Mesendoderm (in vitro differentiated cells): Measurements from ENCODE around the gene MAGED2.
A peak's percentile ranks its signal among the peaks of the same experiment; 100 is the strongest.

Experiments
- DNase-seq: peaks from one replicate; pipeline ENCODE4 v3.0.0; 2013
- H2AK5ac ChIP-seq: 2 replicates; pipeline ENCODE4 v1.6.1; 2013; ENCODE audit warnings: low read length, inconsistent platforms
- H2BK120ac ChIP-seq: 2 replicates; pipeline ENCODE4 v1.6.1; 2013; ENCODE audit warnings: low read depth, mild to moderate bottlenecking, low read length, moderate library complexity, mixed read lengths
- H2BK15ac ChIP-seq: replicated peaks from 2 replicates; pipeline ENCODE4 v1.6.1; 2013; ENCODE audit warnings: low read depth, mild to moderate bottlenecking, moderate library complexity
- H2BK5ac ChIP-seq: 2 replicates; pipeline ENCODE4 v1.6.1; 2013; ENCODE audit warnings: low read length, inconsistent platforms
- H3K18ac ChIP-seq: 2 replicates; pipeline ENCODE4 v1.6.1; 2013; ENCODE audit warnings: mild to moderate bottlenecking, low read length, mixed read lengths
- H3K23ac ChIP-seq: one replicate; pipeline ENCODE4 v1.6.1; 2013; ENCODE audit warnings: low read length
- H3K27ac ChIP-seq: 2 replicates; pipeline ENCODE4 v1.5.1; 2013; ENCODE audit warnings: low read depth, mild to moderate bottlenecking, inconsistent platforms, low read length, moderate library complexity
- H3K27me3 ChIP-seq: 2 replicates; pipeline ENCODE4 v1.6.1; 2013; ENCODE audit warnings: low read length, control low read depth, mild to moderate bottlenecking, inconsistent platforms; ENCODE audit not compliant: insufficient read depth, poor library complexity
- H3K36me3 ChIP-seq: 2 replicates; pipeline ENCODE4 v1.6.1; 2013; ENCODE audit warnings: low read length, inconsistent platforms; ENCODE audit not compliant: control insufficient read depth, insufficient read depth
- H3K4ac ChIP-seq: one replicate; pipeline ENCODE4 v1.6.1; 2013; ENCODE audit warnings: low read depth, mild to moderate bottlenecking, low read length, moderate library complexity
- H3K4me1 ChIP-seq: 2 replicates; pipeline ENCODE4 v1.6.1; 2013; ENCODE audit warnings: low read depth, low read length, inconsistent platforms; ENCODE audit not compliant: control insufficient read depth
- H3K4me2 ChIP-seq: 2 replicates; pipeline ENCODE4 v1.6.1; 2013; ENCODE audit warnings: low read length
- H3K4me3 ChIP-seq: 2 replicates; pipeline ENCODE4 v1.5.1; 2013; ENCODE audit warnings: mild to moderate bottlenecking, low read length
- H3K56ac ChIP-seq: one replicate; pipeline ENCODE4 v1.6.1; 2013; ENCODE audit warnings: low read length
- H3K79me1 ChIP-seq: 2 replicates; pipeline ENCODE4 v1.6.1; 2013; ENCODE audit warnings: low read length, inconsistent platforms
- H3K79me2 ChIP-seq: 2 replicates; pipeline ENCODE4 v1.6.1; 2013; ENCODE audit warnings: mild to moderate bottlenecking, low read length; ENCODE audit not compliant: control insufficient read depth, insufficient read depth
- H3K9ac ChIP-seq: 2 replicates; pipeline ENCODE4 v1.6.1; 2013; ENCODE audit warnings: low read length, inconsistent platforms
- H4K5ac ChIP-seq: one replicate; pipeline ENCODE4 v1.6.1; 2013; ENCODE audit warnings: low read length
- H4K8ac ChIP-seq: one replicate; pipeline ENCODE4 v1.6.1; 2013; ENCODE audit warnings: low read depth, mild to moderate bottlenecking, control low read depth, low read length, moderate library complexity
- WGBS: extraction: QIAGEN DNeasy Blood & Tissue Kit; methylation state at CpG from one replicate; pipeline ENCODE4 v1.1.7; 2013; ENCODE audit warnings: low lambda C conversion rate, missing lambda C conversion rate; ENCODE audit not compliant: insufficient coverage; ENCODE audit errors: extremely low coverage; 5-methylcytosine and 5-hydroxymethylcytosine counted together

The MAGED2 gene

GRCh38 chrX:54798137-54798536, 9.4 kb upstream of the MAGED2 start, which contains the start of gene ITIH6:
ITIH6 (minus strand) TSS chrX:54798255; CDS start chrX:54798210, 45 bp downstream.
- Histone ChIP-seq H3K4ac (no peak within 1 kb of the TSS), H3K4me1 (peaks cover 2% of the 10 kb centered on the region), H3K4me2 (no peak within 1 kb of the TSS), H4K5ac (no peak within 1 kb of the TSS), H2BK120ac (no peak within 1 kb of the TSS), H3K36me3 (no peaks in the 10 kb centered on the region), H2BK5ac (no peak within 1 kb of the TSS), H4K8ac (no peak within 1 kb of the TSS), H3K79me1 (no peaks in the 10 kb centered on the region), H3K79me2 (no peaks in the 10 kb centered on the region), H2AK5ac (no peak within 1 kb of the TSS), H3K27ac (no peak within 1 kb of the TSS), H2BK15ac (no peak within 1 kb of the TSS), H3K23ac (no peak within 1 kb of the TSS), H3K9ac (no peak within 1 kb of the TSS), H3K27me3 (no peaks in the 10 kb centered on the region), H3K56ac (no peak within 1 kb of the TSS), H3K18ac (no peak within 1 kb of the TSS), H3K4me3 (no peak within 1 kb of the TSS)
- no peak for DNase-seq
- no CpG with 5 or more reads among the region's 2 CpGs for WGBS

DNA sequence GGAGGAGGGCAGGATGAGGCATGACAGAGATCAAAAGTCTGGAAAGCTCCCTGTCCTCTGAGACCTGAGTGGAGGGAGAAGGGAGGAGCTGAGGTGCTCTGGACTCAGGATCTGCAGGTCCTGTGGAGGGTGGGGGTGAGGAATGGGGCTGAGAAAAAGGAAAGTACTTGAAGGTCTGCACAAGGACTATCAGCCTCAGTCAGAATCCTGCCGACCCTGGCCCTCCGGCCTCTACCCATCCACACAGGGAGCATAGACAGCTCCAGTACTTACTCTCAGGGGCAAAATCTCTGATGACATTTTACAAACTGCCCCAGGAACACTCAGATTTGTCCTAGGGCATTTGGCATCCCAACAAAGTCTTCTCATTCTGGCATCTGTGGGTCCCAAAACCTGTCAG, 8.5 kb upstream of the MAGED2 start:
- Histone ChIP-seq H3K27ac (no peak overlapping the region), H3K79me1 (no peaks in the 10 kb centered on the region), H4K5ac (no peak overlapping the region), H2BK120ac (no peak overlapping the region), H3K9ac (no peak overlapping the region), H3K36me3 (no peaks in the 10 kb centered on the region), H3K23ac (no peak overlapping the region), H2BK15ac (no peak overlapping the region), H4K8ac (no peak overlapping the region), H2AK5ac (no peak overlapping the region), H3K4me2 (no peak overlapping the region), H3K4me1 (peaks cover 2% of the 10 kb centered on the region), H3K4ac (no peak overlapping the region), H3K56ac (no peak overlapping the region), H3K79me2 (no peaks in the 10 kb centered on the region), H3K27me3 (no peaks in the 10 kb centered on the region), H3K4me3 (no peak overlapping the region), H3K18ac (no peak overlapping the region), H2BK5ac (no peak overlapping the region)
- no peak for DNase-seq
- WGBS: no CpG with 5 or more reads among the region's 2 CpGs

GRCh38 chrX:54808109-54808604, 612 bp downstream of the MAGED2 start:
- H3K79me2 ChIP-seq: peaks cover 15% of the 10 kb centered on the region
- H3K4me2 ChIP-seq: peak overlapping the region; percentile 73
- peak overlapping the region; percentile 94 for H3K9ac ChIP-seq
- peak overlapping the region; percentile 82 for H3K4me3 ChIP-seq
- H3K56ac ChIP-seq: peak overlapping the region; percentile 95
- H2AK5ac ChIP-seq: peak overlapping the region; percentile 65
- H4K8ac ChIP-seq: no peak overlapping the region
- H3K27me3 ChIP-seq: no peaks in the 10 kb centered on the region
- peak overlapping the region; percentile 85 for H3K4ac ChIP-seq
- no peak for DNase-seq
- H3K36me3 ChIP-seq: peaks cover 6% of the 10 kb centered on the region
- no peak overlapping the region for H4K5ac ChIP-seq
- H3K18ac ChIP-seq: peak overlapping the region; percentile 68
- H2BK15ac ChIP-seq: no peak overlapping the region
- peaks cover 4% of the 10 kb centered on the region for H3K79me1 ChIP-seq
- no peaks in the 10 kb centered on the region for H3K4me1 ChIP-seq
- H2BK5ac ChIP-seq: peak overlapping the region; percentile 90
- no peak overlapping the region for H3K23ac ChIP-seq
- WGBS: no CpG with 5 or more reads among the region's 23 CpGs
- no peak overlapping the region for H2BK120ac ChIP-seq
- H3K27ac ChIP-seq: peak overlapping the region; percentile 97

- H3K4ac ChIP-seq: peak overlapping the region; percentile 91
- no peak overlapping the region for H2BK120ac ChIP-seq
- H3K27ac ChIP-seq: peak overlapping the region; percentile 97
- no CpG with 5 or more reads among the region's 38 CpGs for WGBS
- no peak overlapping the region for H3K18ac ChIP-seq
- DNase-seq: peak; percentile 99
- H4K8ac ChIP-seq: no peak overlapping the region
- no peak overlapping the region for H4K5ac ChIP-seq
- H2BK5ac ChIP-seq: no peak overlapping the region
- H2AK5ac ChIP-seq: peak overlapping the region; percentile 18
- peak overlapping the region; percentile 95 for H3K56ac ChIP-seq
- no peak overlapping the region for H2BK15ac ChIP-seq
- H3K9ac ChIP-seq: peak overlapping the region; percentile 90
- H3K4me3 ChIP-seq: peak overlapping the region; percentile 78
- no peak overlapping the region for H3K23ac ChIP-seq
- H3K79me1 ChIP-seq: peaks cover 4% of the 10 kb centered on the region
- no peaks in the 10 kb centered on the region for H3K27me3 ChIP-seq
- peak overlapping the region; percentile 84 for H3K4me2 ChIP-seq
- peaks cover 6% of the 10 kb centered on the region for H3K36me3 ChIP-seq
- H3K4me1 ChIP-seq: no peaks in the 10 kb centered on the region
- peaks cover 15% of the 10 kb centered on the region for H3K79me2 ChIP-seq
Measured at GRCh38 chrX:54808605-54809483, 1.3 kb downstream of the MAGED2 start.

DNA sequence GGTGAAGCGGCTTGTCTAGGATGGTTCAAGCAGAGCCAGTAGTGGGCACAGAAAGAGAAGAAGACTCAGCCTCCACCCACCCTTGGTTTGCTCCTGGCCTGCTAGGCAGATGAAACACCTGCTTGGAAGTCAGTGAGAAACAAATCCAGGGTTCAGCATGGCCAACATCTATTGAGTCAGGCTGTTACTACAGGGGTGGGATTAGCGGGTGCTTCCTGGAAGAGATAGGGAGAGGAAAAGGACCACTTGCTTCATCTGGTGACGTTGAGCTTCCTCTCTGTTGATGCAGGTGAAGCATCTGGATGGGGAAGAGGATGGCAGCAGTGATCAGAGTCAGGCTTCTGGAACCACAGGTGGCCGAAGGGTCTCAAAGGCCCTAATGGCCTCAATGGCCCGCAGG, 3.0 kb downstream of the MAGED2 start:
- H2BK15ac ChIP-seq: no peak overlapping the region
- no peak overlapping the region for H3K18ac ChIP-seq
- H2AK5ac ChIP-seq: no peak overlapping the region
- DNase-seq: no peak
- H4K5ac ChIP-seq: no peak overlapping the region
- H4K8ac ChIP-seq: no peak overlapping the region
- no peak overlapping the region for H2BK5ac ChIP-seq
- WGBS: no CpG with 5 or more reads among the region's 5 CpGs
- H2BK120ac ChIP-seq: no peak overlapping the region
- H3K56ac ChIP-seq: no peak overlapping the region
- no peak overlapping the region for H3K27ac ChIP-seq
- H3K4me3 ChIP-seq: no peak overlapping the region
- no peak overlapping the region for H3K23ac ChIP-seq
- H3K79me2 ChIP-seq: peaks cover 15% of the 10 kb centered on the region
- H3K4me1 ChIP-seq: no peaks in the 10 kb centered on the region
- H3K79me1 ChIP-seq: peaks cover 4% of the 10 kb centered on the region
- H3K4me2 ChIP-seq: no peak overlapping the region
- H3K27me3 ChIP-seq: no peaks in the 10 kb centered on the region
- no peak overlapping the region for H3K9ac ChIP-seq
- peaks cover 6% of the 10 kb centered on the region for H3K36me3 ChIP-seq
- H3K4ac ChIP-seq: no peak overlapping the region
